CD14-positive monocyte (primary cell): ENCODE results near the gene DCLK1. TPM values are rescaled to one million over a fixed set of nuclear protein-coding genes. Genes with fewer than 3 reads are reported as not detected.

ENCODE experiments used
- DNase-seq, 3 donors: peaks; one replicate each; pipeline ENCODE4 v3.0.0-alpha.2; 2011 to 2022
- H2AFZ ChIP-seq: 2 replicates; pipeline ENCODE4 v1.6.0; 2012; ENCODE audit warnings: mild to moderate bottlenecking, low read depth, low read length, inconsistent platforms; ENCODE audit not compliant: insufficient read depth, poor library complexity, severe bottlenecking
- H3K27ac ChIP-seq, 2 donors: 1 replicate in 1 of 2; 2 replicates in 1 of 2; pipeline ENCODE4 v1.5.1; 2012 to 2013; ENCODE audit warnings: low read length in 2 of 2, control low read depth in 1 of 2, inconsistent platforms in 1 of 2, low read depth in 1 of 2, mild to moderate bottlenecking in 1 of 2
- H3K27me3 ChIP-seq, 2 donors: one replicate each; pipeline versions ENCODE4 v1.6.0 to v1.6.1; 2011 to 2013; ENCODE audit warnings: low read length in 2 of 2; ENCODE audit not compliant: control insufficient read depth in 2 of 2, insufficient read depth in 2 of 2
- H3K36me3 ChIP-seq, 2 donors: replicated peaks in 1 of 2; 1 replicate in 1 of 2; 2 replicates in 1 of 2; pipeline versions ENCODE4 v1.5.1 to v1.6.1; 2012 to 2013; ENCODE audit warnings: low read length in 2 of 2, control low read depth in 1 of 2, inconsistent platforms in 1 of 2, mild to moderate bottlenecking in 1 of 2; ENCODE audit not compliant: insufficient read depth in 2 of 2, control insufficient read depth in 1 of 2
- H3K4me1 ChIP-seq, 2 donors: 1 replicate in 1 of 2; 2 replicates in 1 of 2; pipeline versions ENCODE4 v1.5.1 to v1.6.1; 2012 to 2013; ENCODE audit warnings: low read length in 2 of 2, control low read depth in 1 of 2, inconsistent platforms in 1 of 2, mild to moderate bottlenecking in 1 of 2, moderate library complexity in 1 of 2; ENCODE audit not compliant: insufficient read depth in 2 of 2, control insufficient read depth in 1 of 2
- H3K4me2 ChIP-seq: replicated peaks from 2 replicates; pipeline ENCODE3; 2012; ENCODE audit warnings: low read length, moderate library complexity, mild to moderate bottlenecking; ENCODE audit not compliant: poor library complexity, severe bottlenecking; ENCODE audit errors: extremely low read depth
- H3K4me3 ChIP-seq, 3 experiments: fragments of 200-600 bp in 1 of 3; sonication (generic) in 1 of 3; replicated peaks in 1 of 3; 1 replicate in 2 of 3; 2 replicates in 1 of 3; pipeline ENCODE4 v1.5.1; 2011 to 2013; ENCODE audit warnings: low read length in 3 of 3, mild to moderate bottlenecking in 3 of 3, control low read depth in 2 of 3, low read depth in 2 of 3, inconsistent platforms in 1 of 3, moderate library complexity in 1 of 3
- H3K79me2 ChIP-seq: 2 replicates; pipeline ENCODE4 v1.6.0; 2012; ENCODE audit warnings: mild to moderate bottlenecking, control low read depth, inconsistent platforms, low read length, moderate library complexity; ENCODE audit not compliant: insufficient read depth
- H3K9ac ChIP-seq: 2 replicates; pipeline ENCODE4 v1.6.0; 2017; ENCODE audit warnings: low read length, mild to moderate bottlenecking; ENCODE audit not compliant: insufficient read depth, poor library complexity, severe bottlenecking
- H3K9me3 ChIP-seq, 2 donors: replicated peaks in 1 of 2; 1 replicate in 1 of 2; 2 replicates in 1 of 2; pipeline versions ENCODE4 v1.5.1 to v1.6.1; 2012 to 2013; ENCODE audit warnings: low read length in 2 of 2, control low read depth in 1 of 2; ENCODE audit not compliant: control insufficient read depth in 1 of 2, insufficient read depth in 1 of 2
- H4K20me1 ChIP-seq: 2 replicates; pipeline ENCODE4 v1.6.0; 2012; ENCODE audit warnings: mild to moderate bottlenecking, low read length, control low read depth, moderate library complexity; ENCODE audit not compliant: insufficient read depth
- H3K27ac Mint-ChIP-seq, 7 donors: one replicate each; pipeline ENCODE4 v1.8.0; 2020; ENCODE audit warnings: mild to moderate bottlenecking in 7 of 7, mixed read lengths in 7 of 7, moderate library complexity in 6 of 7, inconsistent platforms in 2 of 7
- H3K27me3 Mint-ChIP-seq, 3 donors: one replicate each; pipeline ENCODE4 v1.8.0; 2021 to 2022; ENCODE audit warnings: low read depth in 3 of 3, mild to moderate bottlenecking in 3 of 3, mixed read lengths in 3 of 3, moderate library complexity in 3 of 3, inconsistent platforms in 1 of 3
- H3K36me3 Mint-ChIP-seq, 2 donors: one replicate each; pipeline ENCODE4 v1.8.0; 2020; ENCODE audit warnings: mixed read lengths in 2 of 2, inconsistent platforms in 1 of 2, mild to moderate bottlenecking in 1 of 2
- H3K4me1 Mint-ChIP-seq: one replicate; pipeline ENCODE4 v1.8.0; 2020; ENCODE audit warnings: mild to moderate bottlenecking, mixed read lengths
- H3K4me3 Mint-ChIP-seq, 2 donors: one replicate each; pipeline ENCODE4 v1.8.0; 2020; ENCODE audit warnings: mild to moderate bottlenecking in 2 of 2, mixed read lengths in 2 of 2, moderate library complexity in 1 of 2
- H3K9me3 Mint-ChIP-seq, 7 donors: one replicate each; pipeline ENCODE4 v1.8.0; 2020 to 2022; ENCODE audit warnings: mixed read lengths in 7 of 7, mild to moderate bottlenecking in 6 of 7, moderate library complexity in 6 of 7, inconsistent platforms in 2 of 7
- WGBS: methylation state at CpG from one replicate; pipeline ENCODE4 v1.1.5; 2013; ENCODE audit warnings: missing lambda C conversion rate; ENCODE audit not compliant: insufficient coverage; 5-methylcytosine and 5-hydroxymethylcytosine counted together
- intact Hi-C, 2 donors: fragments of 100-400 bp; cut with micrococcal nuclease; formaldehyde crosslinking; loops; one replicate each; pipeline versions ENCODE4 v1.15.0 to v1.15.1; 2023
- polyA plus RNA-seq, 3 donors: library from polyadenylated mRNA; depleted of rRNA in 1 of 3; unstranded in 2 of 3; stranded (reverse) in 1 of 3; fragments of 300-500 nt in 2 of 3; fragments of >200 nt in 1 of 3; fragmentation: Illumina TruSeq in 2 of 3; gene quantifications; 1 replicate in 2 of 3; 2 replicates in 1 of 3; pipeline ENCODE4 v1.2.3, GENCODE V29; 2012 to 2021
- TF ChIP-seq, protein P1 (sequence below): fragments of 200-600 bp; IDR thresholded peaks from one replicate; pipeline ENCODE4 v1.8.0; 2022; ENCODE audit warnings: antibody characterized with exemption, mild to moderate bottlenecking

Gene DCLK1
- polyA plus RNA-seq, 3 donors = not detected

DNA sequence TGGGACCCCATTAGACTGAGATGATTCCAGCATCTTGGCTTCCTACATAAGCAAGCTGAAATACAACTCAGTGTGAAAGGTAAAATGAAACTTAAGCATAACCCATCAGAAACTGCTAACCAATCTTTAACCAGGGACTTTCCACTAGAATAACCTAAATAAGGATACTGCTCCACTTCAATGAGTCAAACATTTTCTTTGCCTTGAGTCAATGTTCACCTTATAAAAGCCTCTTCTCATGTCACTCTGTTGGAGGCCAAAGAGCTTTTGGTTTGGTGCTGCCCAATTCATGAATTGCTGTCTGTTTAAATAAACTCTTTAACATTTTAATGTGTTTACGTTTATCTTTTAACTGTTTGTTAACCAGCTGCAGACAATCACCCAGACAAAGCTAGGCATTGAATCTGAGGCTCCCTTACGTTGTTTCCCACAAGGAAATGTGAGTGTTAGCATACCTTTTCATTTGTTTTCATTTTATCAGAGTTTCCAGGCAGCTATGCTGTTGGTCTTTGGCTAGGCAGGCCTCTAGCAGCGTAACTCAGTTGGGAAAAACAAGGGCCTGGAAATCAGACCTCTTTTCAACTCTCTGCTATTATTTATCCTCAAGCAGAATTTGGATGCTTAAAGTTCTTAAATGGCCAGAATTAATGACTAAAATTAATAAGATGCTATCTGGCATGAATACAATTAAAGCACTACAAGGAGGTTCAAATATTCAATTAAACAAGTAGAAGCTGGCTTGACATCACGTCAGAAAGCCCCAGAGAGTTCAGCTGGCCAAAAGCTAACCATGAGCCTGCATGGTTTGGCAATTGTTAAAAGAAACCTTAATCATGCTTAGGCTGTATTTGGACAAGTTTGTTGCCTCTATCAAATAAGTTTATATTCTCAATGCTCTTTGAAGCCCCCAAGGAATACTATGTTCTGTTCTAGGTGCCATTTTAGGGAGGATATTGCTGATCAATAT, 200.2 kb downstream of the DCLK1 start:
- Mint-ChIP-seq H3K27ac (no peak overlapping the region), H3K9me3 (peaks cover 5 to 23% (median 14%) of the 10 kb centered on the region in 7 donors), H3K36me3 (no peaks in the 10 kb centered on the region), H3K4me3 (no peak overlapping the region), H3K4me1 (no peaks in the 10 kb centered on the region), H3K27me3 (no peaks in the 10 kb centered on the region)
- intact Hi-C loops = no loop called here
- no peaks in the 10 kb centered on the region for H3K27me3 ChIP-seq
- no peak overlapping the region for H3K9ac ChIP-seq
- H3K9me3 ChIP-seq = peaks cover 5 to 6% of the 10 kb centered on the region in 2 donors
- H3K36me3 ChIP-seq = no peaks in the 10 kb centered on the region
- H2AFZ ChIP-seq = no peak overlapping the region
- no peaks in the 10 kb centered on the region for H3K4me1 ChIP-seq
- H3K27ac ChIP-seq = no peak overlapping the region
- TF ChIP-seq, protein P1, sequence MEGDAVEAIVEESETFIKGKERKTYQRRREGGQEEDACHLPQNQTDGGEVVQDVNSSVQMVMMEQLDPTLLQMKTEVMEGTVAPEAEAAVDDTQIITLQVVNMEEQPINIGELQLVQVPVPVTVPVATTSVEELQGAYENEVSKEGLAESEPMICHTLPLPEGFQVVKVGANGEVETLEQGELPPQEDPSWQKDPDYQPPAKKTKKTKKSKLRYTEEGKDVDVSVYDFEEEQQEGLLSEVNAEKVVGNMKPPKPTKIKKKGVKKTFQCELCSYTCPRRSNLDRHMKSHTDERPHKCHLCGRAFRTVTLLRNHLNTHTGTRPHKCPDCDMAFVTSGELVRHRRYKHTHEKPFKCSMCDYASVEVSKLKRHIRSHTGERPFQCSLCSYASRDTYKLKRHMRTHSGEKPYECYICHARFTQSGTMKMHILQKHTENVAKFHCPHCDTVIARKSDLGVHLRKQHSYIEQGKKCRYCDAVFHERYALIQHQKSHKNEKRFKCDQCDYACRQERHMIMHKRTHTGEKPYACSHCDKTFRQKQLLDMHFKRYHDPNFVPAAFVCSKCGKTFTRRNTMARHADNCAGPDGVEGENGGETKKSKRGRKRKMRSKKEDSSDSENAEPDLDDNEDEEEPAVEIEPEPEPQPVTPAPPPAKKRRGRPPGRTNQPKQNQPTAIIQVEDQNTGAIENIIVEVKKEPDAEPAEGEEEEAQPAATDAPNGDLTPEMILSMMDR = no peak
- no peak overlapping the region for H3K4me2 ChIP-seq
- 38% methylated on average over 1 of the region's 4 CpGs for WGBS
- no peak overlapping the region for H3K4me3 ChIP-seq
- no peaks in the 10 kb centered on the region for H4K20me1 ChIP-seq
- no peaks in the 10 kb centered on the region for H3K79me2 ChIP-seq
- no peak for DNase-seq

DNA sequence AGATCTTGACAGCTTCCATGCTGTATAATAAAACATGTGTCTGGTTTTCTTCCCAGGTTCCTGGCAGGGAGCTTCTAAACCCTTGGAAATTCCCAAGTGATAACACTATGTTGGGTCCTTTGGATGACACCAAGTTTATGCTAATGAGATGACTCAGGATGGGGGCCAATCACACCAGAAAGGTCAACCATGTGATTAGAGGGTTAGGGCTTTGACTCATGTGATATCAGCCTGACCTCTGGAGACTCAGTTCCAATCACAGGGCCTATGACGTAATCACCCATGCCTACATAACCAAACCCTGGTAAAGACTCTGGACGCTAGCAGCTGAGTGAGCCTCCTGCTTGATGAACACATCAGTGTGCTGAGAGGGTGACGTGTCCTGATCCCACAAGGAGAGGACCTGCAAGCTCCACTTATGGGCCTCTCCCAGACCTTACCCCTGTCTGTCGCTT, 203.6 kb downstream of the DCLK1 start:
- Histone ChIP-seq H3K27ac (no peak overlapping the region), H3K4me2 (no peak overlapping the region), H3K9ac (no peak overlapping the region), H4K20me1 (no peaks in the 10 kb centered on the region), H3K36me3 (no peaks in the 10 kb centered on the region), H3K9me3 (no peaks in the 10 kb centered on the region), H3K4me3 (no peak overlapping the region), H3K27me3 (no peaks in the 10 kb centered on the region), H3K4me1 (no peaks in the 10 kb centered on the region), H3K79me2 (no peaks in the 10 kb centered on the region), H2AFZ (no peak overlapping the region)
- H3K27me3 Mint-ChIP-seq = peaks cover 0 to 2% (median 1%) of the 10 kb centered on the region in 3 donors
- TF ChIP-seq, protein P1 = no peak
- H3K27ac Mint-ChIP-seq = no peak overlapping the region
- WGBS = 58% methylated on average over 3 of the region's 4 CpGs
- DNase-seq = no peak
- H3K9me3 Mint-ChIP-seq = peaks cover 0 to 14% (median 6%) of the 10 kb centered on the region in 7 donors
- H3K4me3 Mint-ChIP-seq = no peak overlapping the region
- H3K36me3 Mint-ChIP-seq = no peaks in the 10 kb centered on the region
- intact Hi-C loops = no loop called here
- no peaks in the 10 kb centered on the region for H3K4me1 Mint-ChIP-seq
